HG02840 (cell line): ENCODE measurements around the gene TAF1D.
A peak's percentile ranks its signal among the peaks of the same experiment; 100 is the strongest.
"Not testable (repeated sequence)": the region's sequence is repeated elsewhere in the genome, so short reads cannot be mapped to it uniquely, and the experiment has no call there.

Experiments used
- ATAC-seq: cut with Tn5 transposase; IDR thresholded peaks from one replicate; pipeline ENCODE4 v1.9.1; 2021; ENCODE audit warnings: mild to moderate bottlenecking, moderate library complexity, moderate number of reproducible peaks; ENCODE audit not compliant: unreplicated experiment, low FRiP score

TAF1D gene

GRCh38 chr11:93753241-93753640, 11.9 kb upstream of the TAF1D start:
- ATAC-seq: no peak

- ATAC-seq: no peak
These were observed 9.7 kb upstream of the TAF1D start for GRCh38 chr11:93751001-93751400.

GRCh38 chr11:93747122-93747521, 5.8 kb upstream of the TAF1D start:
- ATAC-seq: peak; percentile 79

DNA sequence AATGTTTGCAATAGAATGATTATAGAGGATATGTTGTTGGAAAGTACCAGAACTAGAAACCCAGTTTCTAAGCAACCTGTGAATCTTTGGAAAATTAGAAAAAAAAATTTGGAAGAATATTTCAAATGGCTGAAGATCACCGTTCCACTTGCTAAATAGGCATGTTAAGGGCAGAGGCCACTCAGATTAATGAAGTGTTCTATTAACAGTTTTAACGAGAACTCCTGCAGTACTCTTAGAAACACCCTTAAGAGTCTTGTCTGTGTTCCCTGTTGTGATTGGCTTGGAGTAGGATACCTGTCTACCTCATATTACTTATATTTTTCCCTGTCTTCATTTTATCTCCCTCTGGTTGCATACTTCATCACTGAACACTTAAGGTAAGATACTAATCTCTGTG, 4.8 kb upstream of the TAF1D start:
- ATAC-seq: no peak

DNA sequence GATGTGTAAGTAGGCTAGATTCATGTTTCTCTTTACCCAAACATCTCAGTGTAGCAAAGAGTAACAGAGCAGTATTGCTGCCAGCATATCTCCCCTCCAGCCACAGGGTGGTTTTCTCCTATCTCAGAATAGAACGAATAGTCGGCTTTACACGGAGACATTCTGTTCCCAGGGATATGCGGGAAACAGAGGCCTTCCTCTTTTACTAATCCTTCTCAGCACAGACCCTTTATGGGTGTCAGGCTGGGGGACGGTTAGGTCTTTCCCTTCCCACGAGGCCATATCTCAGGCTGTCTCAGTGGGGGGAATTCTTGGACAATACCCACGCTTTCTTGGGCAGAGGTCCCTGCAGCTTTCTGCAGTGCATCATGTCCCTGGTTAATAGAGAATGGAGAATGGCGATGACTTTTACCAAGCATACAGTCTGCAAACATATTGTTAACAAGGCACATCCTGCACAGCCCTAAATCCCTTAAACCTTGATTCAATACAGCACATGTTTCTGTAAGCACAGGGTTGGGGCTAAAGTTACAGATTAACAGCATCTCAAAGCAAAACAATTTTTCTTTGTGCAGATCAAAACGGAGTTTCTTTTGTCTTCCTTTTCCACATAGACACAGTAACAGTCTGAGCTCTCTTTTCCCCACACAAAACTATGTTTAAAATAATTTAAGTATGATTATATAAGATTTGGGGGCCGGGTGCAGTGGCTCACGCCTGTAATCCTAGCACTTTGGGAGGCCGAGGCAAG, 3.9 kb upstream of the TAF1D start:
- ATAC-seq: not testable (repeated sequence)

GRCh38 chr11:93744669-93745004, 3.3 kb upstream of the TAF1D start:
- ATAC-seq: no peak

DNA sequence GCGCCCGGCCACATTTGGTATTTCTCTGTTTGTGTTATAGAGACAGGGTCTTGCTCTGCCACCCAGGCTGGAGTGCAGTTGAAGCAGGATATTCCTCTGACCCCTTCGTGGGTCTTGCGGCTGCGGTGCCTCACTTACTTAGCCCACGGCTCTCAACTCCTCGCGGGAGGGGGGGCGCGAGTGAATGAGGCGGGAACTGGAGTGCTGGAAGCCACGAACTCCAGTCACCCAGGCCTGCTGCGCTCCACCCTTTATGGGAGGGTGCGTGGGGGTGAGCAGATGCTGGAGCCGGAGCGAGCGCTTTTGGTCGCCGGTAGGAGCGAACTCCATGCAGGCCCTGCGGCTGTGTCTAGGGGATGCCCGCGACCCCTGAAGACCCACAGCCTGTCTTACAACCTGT, 2.0 kb upstream of the TAF1D start:
- no peak for ATAC-seq

DNA sequence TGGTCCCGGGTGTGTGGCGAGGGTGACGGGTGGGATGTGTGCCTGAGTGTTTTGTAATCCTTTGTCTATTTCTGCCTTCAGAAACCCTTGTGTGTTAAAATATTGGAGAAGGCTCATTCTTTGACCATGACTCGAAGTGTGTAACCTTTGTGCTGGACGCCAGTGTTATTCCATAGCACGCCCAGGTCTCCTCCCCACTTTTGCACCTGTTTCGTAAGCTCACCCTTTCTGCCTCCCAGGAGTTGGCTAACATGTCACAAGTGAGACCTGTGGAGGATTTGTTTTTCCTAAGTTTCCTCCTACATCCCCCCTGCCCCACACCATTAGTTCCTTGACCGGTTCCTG, 559 bp upstream of the TAF1D start:
- peak; percentile 5 for ATAC-seq

DNA sequence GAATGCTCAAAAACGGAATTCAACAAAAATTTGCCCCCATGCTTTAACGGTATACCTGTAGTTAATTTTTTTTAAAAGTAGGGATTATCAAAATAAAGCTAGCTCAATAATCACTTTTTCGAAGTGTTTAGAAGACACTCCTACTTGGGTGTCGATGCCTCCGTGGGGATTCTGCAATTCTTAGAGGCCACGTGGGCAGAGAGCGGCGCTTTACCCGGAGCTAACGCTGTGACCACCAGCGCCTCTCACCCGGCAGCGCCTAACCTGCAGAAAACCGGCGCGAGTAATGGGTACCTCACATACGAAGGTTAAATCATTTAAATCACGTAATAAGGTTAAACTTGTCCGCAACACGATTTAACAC, 583 bp downstream of the TAF1D start:
- ATAC-seq: peak; percentile 29

GRCh38 chr11:93740031-93740729, 1.1 kb downstream of the TAF1D start:
- no peak for ATAC-seq

DNA sequence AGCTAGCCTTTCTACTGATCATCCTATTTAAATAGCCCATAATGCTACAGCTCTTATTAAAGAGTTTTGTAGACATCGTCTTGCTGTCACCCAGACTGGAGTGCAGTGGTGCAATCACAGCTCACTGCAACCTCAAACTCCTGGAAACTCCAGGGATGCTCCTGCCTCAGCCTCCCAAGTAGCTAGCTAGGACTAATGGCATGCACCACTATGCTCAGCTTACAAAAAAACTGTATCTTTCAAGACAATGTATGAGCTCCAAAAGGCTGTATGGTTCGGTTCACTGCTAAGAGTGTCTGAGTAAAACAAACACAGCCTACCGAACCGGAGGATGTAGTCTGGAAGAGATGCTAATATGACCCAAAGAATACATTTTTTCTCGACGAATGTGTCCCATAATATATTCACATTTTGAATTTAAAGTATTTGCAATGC, 2.6 kb downstream of the TAF1D start:
- ATAC-seq: no peak

DNA sequence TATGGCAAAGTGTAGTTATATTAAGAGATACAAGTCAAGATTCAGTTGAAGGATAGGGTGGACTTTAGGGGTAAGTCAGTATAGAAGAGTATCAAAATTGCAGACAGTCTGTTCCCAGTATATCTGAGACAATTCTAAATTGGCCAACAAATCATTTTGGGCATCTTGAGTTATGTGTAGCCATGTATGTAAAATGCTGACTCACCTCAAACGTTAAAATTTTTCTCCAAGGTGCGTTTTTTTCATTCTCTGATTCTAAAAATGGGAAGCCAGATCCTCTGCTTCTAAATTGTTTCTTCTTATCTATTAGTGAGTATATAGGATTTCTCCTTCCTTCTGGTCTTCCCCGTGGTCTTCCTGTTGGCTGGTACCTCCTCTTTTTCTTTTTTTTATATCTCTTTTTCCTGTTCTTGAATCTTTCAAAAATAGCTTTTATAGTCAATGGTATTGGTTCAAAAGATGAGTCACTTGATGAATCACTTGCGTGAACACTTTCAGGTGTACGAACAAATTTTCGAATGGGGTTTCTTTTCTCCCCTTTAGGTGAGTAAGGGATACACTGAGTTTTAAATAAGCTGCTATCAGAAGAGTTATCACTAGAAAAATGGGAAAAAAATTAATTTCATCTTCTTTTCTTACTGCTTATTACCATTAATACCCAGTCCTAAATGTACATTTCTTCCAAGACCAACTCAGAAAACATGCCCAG, 3.2 kb downstream of the TAF1D start:
- no peak for ATAC-seq

DNA sequence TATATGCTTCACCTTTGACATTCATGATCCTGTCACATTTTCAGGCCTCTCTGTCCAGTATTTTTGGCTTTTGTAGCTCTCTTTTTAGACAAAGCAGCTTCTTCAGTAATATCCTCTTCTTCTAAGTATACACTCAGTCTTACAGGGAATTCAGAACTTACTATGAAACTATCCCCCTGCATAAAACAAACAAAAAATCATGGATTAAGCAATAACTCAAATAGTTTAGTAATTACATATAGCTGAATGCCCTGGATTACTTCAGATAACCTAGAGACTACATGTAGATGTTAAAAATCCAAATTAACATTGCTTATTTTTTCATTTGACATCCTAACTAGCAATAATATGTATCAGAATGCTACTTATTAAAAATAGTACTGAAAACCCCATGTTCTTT, 5.2 kb downstream of the TAF1D start:
- ATAC-seq: no peak

GRCh38 chr11:93735627-93736026, 5.7 kb downstream of the TAF1D start:
- no peak for ATAC-seq

DNA sequence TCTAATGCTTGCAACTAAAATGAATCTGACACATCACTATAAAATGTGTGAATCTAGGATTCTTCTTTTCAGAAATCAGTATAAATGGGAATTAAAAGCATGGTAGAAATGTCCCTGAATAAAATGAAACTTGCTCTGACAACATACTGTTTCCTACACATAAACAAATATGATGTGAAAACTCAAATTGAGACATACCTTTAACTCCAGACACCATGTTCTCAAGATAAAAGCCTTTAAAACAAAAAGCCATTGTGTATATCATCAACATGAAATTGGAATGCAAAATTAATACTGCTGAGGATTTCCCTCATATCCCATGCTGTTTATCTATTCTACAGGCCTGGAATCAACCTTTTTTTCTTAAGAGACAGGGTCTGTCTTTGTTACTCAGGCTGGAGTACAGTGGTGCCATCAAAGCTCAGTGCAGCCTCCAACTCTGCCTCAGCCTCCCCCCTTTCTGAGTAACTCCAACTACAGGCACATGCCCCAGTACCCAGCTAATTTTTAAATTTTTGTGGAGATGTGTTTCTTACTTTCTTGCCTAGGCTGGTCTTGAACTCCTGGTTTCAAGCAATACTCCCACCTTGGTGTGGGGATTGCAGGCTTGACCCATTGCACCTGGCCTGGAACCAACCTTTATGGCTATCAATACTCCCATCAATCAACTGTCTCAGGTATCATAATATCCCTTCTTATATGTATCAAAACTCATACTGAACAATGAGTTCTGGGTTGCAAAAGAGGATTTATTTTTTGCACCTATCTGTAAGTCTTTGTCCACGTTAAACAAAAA, 6.7 kb downstream of the TAF1D start:
- no peak for ATAC-seq

- ATAC-seq: no peak
These were observed 7.8 kb downstream of the TAF1D start for GRCh38 chr11:93733474-93733873.

DNA sequence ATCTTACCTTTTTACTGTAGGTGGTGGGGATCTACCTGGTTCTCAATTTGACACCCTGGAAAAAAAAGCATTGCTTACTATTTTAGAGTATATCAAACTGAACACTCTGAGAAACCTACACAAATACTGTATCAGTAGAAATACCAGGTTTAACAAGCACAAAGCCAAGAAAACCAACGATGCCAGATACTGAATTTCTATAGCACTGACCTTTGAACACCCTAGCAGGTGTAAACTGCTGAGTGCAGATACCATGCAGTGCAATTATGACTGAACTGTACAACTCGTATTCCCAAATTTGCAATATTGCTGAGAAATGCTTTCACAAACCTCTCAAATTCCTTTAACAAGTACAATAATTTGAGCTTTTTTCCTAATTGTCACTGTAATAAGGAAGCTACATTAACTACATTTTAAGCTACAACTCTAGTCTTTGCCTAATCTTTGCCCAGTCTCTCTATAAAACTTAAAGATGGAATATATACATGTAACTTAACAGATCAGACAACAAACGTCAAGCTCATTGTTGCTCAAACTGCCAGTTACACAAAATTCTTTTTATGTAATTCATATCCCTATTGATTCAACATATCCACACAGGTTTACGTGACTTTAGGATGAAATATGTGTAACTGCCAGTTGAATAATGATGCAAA, 8.9 kb downstream of the TAF1D start:
- no peak for ATAC-seq

DNA sequence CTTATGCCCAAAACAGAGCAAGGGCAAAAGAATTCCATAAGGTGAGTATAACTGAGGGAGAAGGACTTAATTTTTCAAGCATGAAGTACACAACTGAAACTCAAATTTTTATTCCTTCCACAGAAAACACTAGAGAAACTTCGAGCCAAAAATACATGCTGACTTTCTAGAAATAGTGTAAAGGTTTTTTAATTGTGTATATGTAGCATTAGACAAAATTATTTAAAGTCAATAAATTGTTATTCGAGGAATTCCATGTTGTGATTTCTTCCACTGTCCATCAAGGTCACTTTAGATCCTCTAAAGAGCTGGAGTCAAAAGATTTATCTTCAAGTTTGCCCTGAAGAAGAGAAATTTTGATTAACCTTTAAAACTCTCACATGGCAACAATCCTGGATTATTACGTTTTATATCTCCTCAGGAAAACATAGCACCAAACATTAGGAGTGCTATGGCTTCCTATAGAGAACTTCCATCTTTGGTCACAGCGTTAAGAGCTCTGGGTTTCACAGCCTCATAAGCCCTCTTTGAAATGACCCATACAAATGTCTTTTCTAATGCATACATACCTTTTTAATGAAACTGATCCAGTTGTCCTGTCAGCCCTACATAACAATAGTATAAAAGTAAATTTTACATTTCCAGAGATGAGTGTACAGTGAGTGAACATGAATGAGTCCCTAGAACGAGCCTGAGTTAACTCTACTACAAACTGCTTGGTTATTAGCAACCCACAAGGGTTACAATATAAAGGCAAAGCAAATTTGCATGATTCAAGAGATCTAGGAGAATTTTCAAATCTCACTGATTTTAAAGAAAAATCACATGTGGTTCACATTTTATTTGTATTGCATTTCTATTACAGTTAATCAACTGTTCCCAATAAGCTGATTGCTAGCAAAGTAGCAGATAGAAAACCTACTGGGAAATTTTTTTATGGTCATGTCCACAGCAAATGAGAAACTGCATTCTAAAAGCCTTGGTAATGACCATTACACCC, 10.9 kb downstream of the TAF1D start:
- no peak for ATAC-seq

DNA sequence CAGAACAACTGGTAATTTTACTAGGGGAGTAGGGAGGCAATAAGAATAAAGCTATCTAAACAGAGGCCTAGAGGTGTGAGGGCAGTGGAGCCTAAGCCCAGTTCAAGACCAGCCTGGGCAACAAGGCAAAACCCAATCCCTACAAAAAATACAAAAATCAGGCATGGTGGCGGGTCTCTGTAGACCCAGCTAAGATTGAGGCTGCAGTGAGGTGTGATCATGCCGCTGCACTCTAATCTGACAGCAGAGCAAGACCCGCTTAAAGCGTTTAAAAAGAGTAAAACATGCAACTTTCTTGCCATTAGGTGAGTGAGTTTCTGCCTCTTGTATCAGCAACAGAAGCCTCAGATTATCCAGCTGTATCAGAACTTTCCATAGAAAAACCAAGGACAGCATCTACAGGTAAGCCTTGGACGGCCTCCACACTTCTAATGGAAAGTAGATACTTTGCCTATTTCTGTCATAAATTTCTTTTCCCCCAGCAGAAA, 12.1 kb downstream of the TAF1D start:
- ATAC-seq: no peak
